K562 (cell line): ENCODE measurements around the gene GGCT. TPM values are rescaled to one million over a fixed set of nuclear protein-coding genes. Genes with fewer than 3 reads are reported as not detected.

Source experiments
- RAD51 ChIP-seq: fragments of 450-650 bp; IDR thresholded peaks from 2 replicates; pipeline ENCODE4 v1.7.1; 2016; ENCODE audit warnings: low read depth, mild to moderate bottlenecking, borderline replicate concordance
- YBX1 ChIP-seq: fragments of 450-650 bp; IDR thresholded peaks from 2 replicates; pipeline ENCODE4 v1.7.1; 2016; ENCODE audit warnings: mild to moderate bottlenecking
- polyA plus RNA-seq, 8 experiments: library from polyadenylated mRNA; depleted of rRNA in 4 of 8; stranded (reverse) in 5 of 8; unstranded in 3 of 8; fragments of >200 nt; fragmentation: Nextera tagmentation in 2 of 8; fragmentation: Illumina TruSeq in 1 of 8; extraction: Ambion mirVana in 2 of 8; extraction: Trizol in 1 of 8; gene quantifications; 2 replicates each; pipeline versions ENCODE4 v1.2.1 to v1.2.3, GENCODE V29; 2011 to 2014; ENCODE audit warnings: inconsistent platforms in 1 of 8, missing spikeins in 1 of 8
- total RNA-seq, 7 experiments: library from RNA; depleted of rRNA in 6 of 7; stranded (reverse); fragments of >200 nt in 6 of 7; fragmentation: Illumina TruSeq in 2 of 7; extraction: Trizol in 2 of 7; gene quantifications; 2 replicates each; pipeline versions ENCODE4 v1.2.1 to v1.2.3, GENCODE V29; 2011 to 2021; ENCODE audit warnings: low replicate concordance in 1 of 7
- TF ChIP-seq, protein P1 (sequence below): fragments of 250-450 bp; sonication (Bioruptor Pico); IDR thresholded peaks from 2 replicates; pipeline ENCODE4 v1.9.0; 2021; ENCODE audit warnings: mild to moderate bottlenecking, inconsistent platforms
- TF ChIP-seq, protein P2 (sequence below): fragments of 250-450 bp; sonication (Bioruptor Pico); IDR thresholded peaks from 2 replicates; pipeline ENCODE4 v1.5.1; 2021; ENCODE audit warnings: mild to moderate bottlenecking
- TF ChIP-seq, protein P3 (sequence below): fragments of 250-450 bp; sonication (Bioruptor Pico); IDR thresholded peaks from 2 replicates; pipeline ENCODE4 v1.4.0; 2020

Gene GGCT
- total and polyA plus RNA-seq, 9 of the 15 experiments (the other 6 are each of a cell fraction or from before 2014, with no cell fraction given): 79.0 to 349 (median 136) TPM

GRCh38 chr7:30472784-30473775 lies 31.5 kb downstream of the GGCT start (continued):
- TF ChIP-seq, protein P1, sequence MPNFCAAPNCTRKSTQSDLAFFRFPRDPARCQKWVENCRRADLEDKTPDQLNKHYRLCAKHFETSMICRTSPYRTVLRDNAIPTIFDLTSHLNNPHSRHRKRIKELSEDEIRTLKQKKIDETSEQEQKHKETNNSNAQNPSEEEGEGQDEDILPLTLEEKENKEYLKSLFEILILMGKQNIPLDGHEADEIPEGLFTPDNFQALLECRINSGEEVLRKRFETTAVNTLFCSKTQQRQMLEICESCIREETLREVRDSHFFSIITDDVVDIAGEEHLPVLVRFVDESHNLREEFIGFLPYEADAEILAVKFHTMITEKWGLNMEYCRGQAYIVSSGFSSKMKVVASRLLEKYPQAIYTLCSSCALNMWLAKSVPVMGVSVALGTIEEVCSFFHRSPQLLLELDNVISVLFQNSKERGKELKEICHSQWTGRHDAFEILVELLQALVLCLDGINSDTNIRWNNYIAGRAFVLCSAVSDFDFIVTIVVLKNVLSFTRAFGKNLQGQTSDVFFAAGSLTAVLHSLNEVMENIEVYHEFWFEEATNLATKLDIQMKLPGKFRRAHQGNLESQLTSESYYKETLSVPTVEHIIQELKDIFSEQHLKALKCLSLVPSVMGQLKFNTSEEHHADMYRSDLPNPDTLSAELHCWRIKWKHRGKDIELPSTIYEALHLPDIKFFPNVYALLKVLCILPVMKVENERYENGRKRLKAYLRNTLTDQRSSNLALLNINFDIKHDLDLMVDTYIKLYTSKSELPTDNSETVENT (CRISPR knock-in tag): no peak
- TF ChIP-seq, protein P2, sequence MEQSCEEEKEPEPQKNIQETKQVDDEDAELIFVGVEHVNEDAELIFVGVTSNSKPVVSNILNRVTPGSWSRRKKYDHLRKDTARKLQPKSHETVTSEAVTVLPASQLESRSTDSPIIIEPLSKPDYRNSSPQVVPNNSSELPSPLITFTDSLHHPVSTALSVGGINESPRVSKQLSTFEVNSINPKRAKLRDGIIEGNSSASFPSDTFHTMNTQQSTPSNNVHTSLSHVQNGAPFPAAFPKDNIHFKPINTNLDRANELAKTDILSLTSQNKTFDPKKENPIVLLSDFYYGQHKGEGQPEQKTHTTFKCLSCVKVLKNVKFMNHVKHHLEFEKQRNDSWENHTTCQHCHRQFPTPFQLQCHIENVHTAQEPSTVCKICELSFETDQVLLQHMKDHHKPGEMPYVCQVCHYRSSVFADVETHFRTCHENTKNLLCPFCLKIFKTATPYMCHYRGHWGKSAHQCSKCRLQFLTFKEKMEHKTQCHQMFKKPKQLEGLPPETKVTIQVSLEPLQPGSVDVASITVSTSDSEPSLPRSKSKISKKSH (CRISPR knock-in tag): no peak
- TF ChIP-seq, protein P3, sequence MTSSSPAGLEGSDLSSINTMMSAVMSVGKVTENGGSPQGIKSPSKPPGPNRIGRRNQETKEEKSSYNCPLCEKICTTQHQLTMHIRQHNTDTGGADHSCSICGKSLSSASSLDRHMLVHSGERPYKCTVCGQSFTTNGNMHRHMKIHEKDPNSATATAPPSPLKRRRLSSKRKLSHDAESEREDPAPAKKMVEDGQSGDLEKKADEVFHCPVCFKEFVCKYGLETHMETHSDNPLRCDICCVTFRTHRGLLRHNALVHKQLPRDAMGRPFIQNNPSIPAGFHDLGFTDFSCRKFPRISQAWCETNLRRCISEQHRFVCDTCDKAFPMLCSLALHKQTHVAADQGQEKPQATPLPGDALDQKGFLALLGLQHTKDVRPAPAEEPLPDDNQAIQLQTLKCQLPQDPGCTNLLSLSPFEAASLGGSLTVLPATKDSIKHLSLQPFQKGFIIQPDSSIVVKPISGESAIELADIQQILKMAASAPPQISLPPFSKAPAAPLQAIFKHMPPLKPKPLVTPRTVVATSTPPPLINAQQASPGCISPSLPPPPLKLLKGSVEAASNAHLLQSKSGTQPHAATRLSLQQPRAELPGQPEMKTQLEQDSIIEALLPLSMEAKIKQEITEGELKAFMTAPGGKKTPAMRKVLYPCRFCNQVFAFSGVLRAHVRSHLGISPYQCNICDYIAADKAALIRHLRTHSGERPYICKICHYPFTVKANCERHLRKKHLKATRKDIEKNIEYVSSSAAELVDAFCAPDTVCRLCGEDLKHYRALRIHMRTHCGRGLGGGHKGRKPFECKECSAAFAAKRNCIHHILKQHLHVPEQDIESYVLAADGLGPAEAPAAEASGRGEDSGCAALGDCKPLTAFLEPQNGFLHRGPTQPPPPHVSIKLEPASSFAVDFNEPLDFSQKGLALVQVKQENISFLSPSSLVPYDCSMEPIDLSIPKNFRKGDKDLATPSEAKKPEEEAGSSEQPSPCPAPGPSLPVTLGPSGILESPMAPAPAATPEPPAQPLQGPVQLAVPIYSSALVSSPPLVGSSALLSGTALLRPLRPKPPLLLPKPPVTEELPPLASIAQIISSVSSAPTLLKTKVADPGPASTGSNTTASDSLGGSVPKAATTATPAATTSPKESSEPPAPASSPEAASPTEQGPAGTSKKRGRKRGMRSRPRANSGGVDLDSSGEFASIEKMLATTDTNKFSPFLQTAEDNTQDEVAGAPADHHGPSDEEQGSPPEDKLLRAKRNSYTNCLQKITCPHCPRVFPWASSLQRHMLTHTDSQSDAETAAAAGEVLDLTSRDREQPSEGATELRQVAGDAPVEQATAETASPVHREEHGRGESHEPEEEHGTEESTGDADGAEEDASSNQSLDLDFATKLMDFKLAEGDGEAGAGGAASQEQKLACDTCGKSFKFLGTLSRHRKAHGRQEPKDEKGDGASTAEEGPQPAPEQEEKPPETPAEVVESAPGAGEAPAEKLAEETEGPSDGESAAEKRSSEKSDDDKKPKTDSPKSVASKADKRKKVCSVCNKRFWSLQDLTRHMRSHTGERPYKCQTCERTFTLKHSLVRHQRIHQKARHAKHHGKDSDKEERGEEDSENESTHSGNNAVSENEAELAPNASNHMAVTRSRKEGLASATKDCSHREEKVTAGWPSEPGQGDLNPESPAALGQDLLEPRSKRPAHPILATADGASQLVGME (CRISPR knock-in tag): no peak
- TF ChIP-seq RAD51: no peak
- TF ChIP-seq YBX1: no peak
